BJ (cell line): ENCODE data around the gene SYT15. TPM values are rescaled to one million over a fixed set of nuclear protein-coding genes. Genes with fewer than 3 reads are reported as not detected.

Experiments used
- CTCF ChIA-PET: fragments of 350-600 bp; formaldehyde crosslinking; extraction: SDS; loops from one replicate; lab custom pipeline; 2021; ENCODE audit warnings: antibody characterized with exemption, inconsistent platforms; lab: Yijun Ruan, JAX
- POLR2A ChIA-PET: fragments of 300-600 bp; sonication (Branson Sonifier 250); formaldehyde crosslinking; extraction: SDS; loops from one replicate; lab custom pipeline; 2021; ENCODE audit warnings: antibody characterized with exemption; lab: Charles Lee
- DNase-seq: peaks from one replicate; pipeline ENCODE4 v3.0.0-alpha.2; 2011; ENCODE audit warnings: low read depth
- H3K27me3 ChIP-seq: 2 replicates; pipeline ENCODE4 v1.6.0; 2011; ENCODE audit warnings: low read length; ENCODE audit not compliant: control insufficient read depth, insufficient read depth
- H3K36me3 ChIP-seq: 2 replicates; pipeline ENCODE4 v1.5.1; 2011; ENCODE audit warnings: low read length; ENCODE audit not compliant: control insufficient read depth, insufficient read depth
- H3K4me3 ChIP-seq: 2 replicates; pipeline ENCODE4 v1.5.1; 2011; ENCODE audit warnings: low read depth, mild to moderate bottlenecking, control low read depth, low read length
- CTCF ChIP-seq: IDR thresholded peaks from 2 replicates; pipeline ENCODE4 v1.5.1; 2011; ENCODE audit warnings: low read depth, mild to moderate bottlenecking, control low read depth, inconsistent platforms, low read length, moderate library complexity; ENCODE audit not compliant: insufficient read depth
- polyA plus RNA-seq: library from polyadenylated mRNA; depleted of rRNA; stranded (reverse); fragments of >200 nt; gene quantifications from 2 replicates; pipeline ENCODE4 v1.2.3, GENCODE V29; 2011

SYT15 gene
- polyA plus RNA-seq, 1 experiment: 2.3 TPM

- ChIA-PET POLR2A (no interaction called here), CTCF (interaction anchor here (1.0 to 3.1 kb wide), 3 partner anchors 10 to 17 kb away, joined by 3 to 11 read pairs (median 10); no protein-coding TSS in a partner anchor)
- no peak for DNase-seq
- TF ChIP-seq CTCF: no peak
- Histone ChIP-seq H3K36me3 (no peaks in the 10 kb centered on the region), H3K27me3 (peaks cover 13% of the 10 kb centered on the region), H3K4me3 (no peak overlapping the region)
These were observed 38.4 kb upstream of the SYT15 start for GRCh38 chr10:46540412-46541016.

GRCh38 chr10:46541017-46541661 is 37.8 kb upstream of the SYT15 start:
- H3K4me3 ChIP-seq: peak overlapping the region; percentile 24
- DNase-seq: no peak
- no peaks in the 10 kb centered on the region for H3K36me3 ChIP-seq
- H3K27me3 ChIP-seq: peaks cover 13% of the 10 kb centered on the region
- CTCF ChIA-PET: interaction anchor here (2.8 to 3.1 kb wide), 2 partner anchors 10 to 12 kb away, joined by 10 to 11 read pairs; no protein-coding TSS in a partner anchor
- POLR2A ChIA-PET: no interaction called here
- TF ChIP-seq CTCF: peak; percentile 33; the same call in 1 of the 2 replicates

- H3K27me3 ChIP-seq: peaks cover 6% of the 10 kb centered on the region; the same call in 1 of the 2 replicates
- H3K36me3 ChIP-seq: no peaks in the 10 kb centered on the region
- ChIA-PET CTCF (interaction anchor here (2.8 kb wide), 1 partner anchor 11 kb away, joined by 11 read pairs; no protein-coding TSS in a partner anchor), POLR2A (no interaction called here)
- no peak for TF ChIP-seq CTCF
- H3K4me3 ChIP-seq: no peak overlapping the region
- DNase-seq: no peak
These were observed 37.0 kb upstream of the SYT15 start for GRCh38 chr10:46541735-46542566.

- Histone ChIP-seq H3K36me3 (no peaks in the 10 kb centered on the region), H3K27me3 (peaks cover 2% of the 10 kb centered on the region; the same call in 1 of the 2 replicates), H3K4me3 (no peak overlapping the region)
- no peak for DNase-seq
- ChIA-PET CTCF (interaction anchor here (1.0 to 3.2 kb wide), 2 partner anchors 11 to 313 kb away, joined by 3 to 10 read pairs; no protein-coding TSS in a partner anchor), POLR2A (no interaction called here)
- TF ChIP-seq CTCF: no peak
These were observed 36.1 kb upstream of the SYT15 start for GRCh38 chr10:46542567-46543465.
